WTC11 (cell line): Measurements from ENCODE around the gene DOCK8. TPM values are rescaled to one million over a fixed set of nuclear protein-coding genes. Genes with fewer than 3 reads are reported as not detected.

Source experiments
- ATAC-seq: fragments of 200-7000 bp; cut with Tn5 transposase; 2 replicates; pipeline ENCODE4 v1.10.0; 2021; ENCODE audit warnings: mild to moderate bottlenecking, moderate library complexity
- CTCF ChIA-PET: fragments of 300-600 bp; sonication (Branson Sonifier 250); formaldehyde crosslinking; loops from one replicate; lab custom pipeline; 2021; ENCODE audit warnings: antibody characterized with exemption; lab: Charles Lee
- POLR2A ChIA-PET: fragments of 350-600 bp; sonication (Branson Sonifier 250); formaldehyde crosslinking; loops from one replicate; lab custom pipeline; 2021; ENCODE audit warnings: antibody characterized with exemption; lab: Charles Lee
- DNase-seq: peaks from one replicate; pipeline ENCODE4 v3.0.0; 2021; ENCODE audit warnings: low spot score
- H3K27ac Mint-ChIP-seq: 2 replicates; pipeline ENCODE4 v1.8.0; 2021; ENCODE audit warnings: mixed read lengths
- H3K27me3 Mint-ChIP-seq: 2 replicates; pipeline ENCODE4 v1.8.0; 2021; ENCODE audit warnings: low read depth, mild to moderate bottlenecking, moderate library complexity, mixed read lengths
- H3K36me3 Mint-ChIP-seq: 2 replicates; pipeline ENCODE4 v1.8.0; 2021; ENCODE audit warnings: mixed read lengths
- H3K4me1 Mint-ChIP-seq: 2 replicates; pipeline ENCODE4 v1.8.0; 2022; ENCODE audit warnings: mixed read lengths
- H3K4me3 Mint-ChIP-seq: 2 replicates; pipeline ENCODE4 v1.8.0; 2021; ENCODE audit warnings: mild to moderate bottlenecking, moderate library complexity, mixed read lengths
- H3K9me3 Mint-ChIP-seq: 2 replicates; pipeline ENCODE4 v1.8.0; 2021; ENCODE audit warnings: mixed read lengths
- ATF1 ChIP-seq: sonication (generic); formaldehyde crosslinking; IDR thresholded peaks from 2 replicates; pipeline ENCODE4 v1.8.1; 2023; ENCODE audit warnings: mild to moderate bottlenecking, moderate library complexity, missing genetic modification reagents
- FOXJ3 ChIP-seq: sonication (generic); formaldehyde crosslinking; IDR thresholded peaks from 2 replicates; pipeline ENCODE4 v1.9.0; 2021; ENCODE audit warnings: missing genetic modification reagents, mild to moderate bottlenecking, borderline replicate concordance
- KAT7 ChIP-seq: sonication (generic); formaldehyde crosslinking; IDR thresholded peaks from 2 replicates; pipeline ENCODE4 v1.8.1; 2023; ENCODE audit warnings: missing genetic modification reagents, mild to moderate bottlenecking, borderline replicate concordance
- MXD4 ChIP-seq: fragments of 250-450 bp; sonication (Bioruptor Pico); IDR thresholded peaks from 2 replicates; pipeline ENCODE4 v1.8.0; 2021; ENCODE audit warnings: mild to moderate bottlenecking, moderate library complexity, borderline replicate concordance
- NFE2L1 ChIP-seq: sonication (generic); formaldehyde crosslinking; IDR thresholded peaks from 2 replicates; pipeline ENCODE4 v1.8.1; 2023; ENCODE audit warnings: missing genetic modification reagents
- RELA ChIP-seq: sonication (generic); formaldehyde crosslinking; IDR thresholded peaks from 2 replicates; pipeline ENCODE4 v1.8.1; 2022; ENCODE audit warnings: missing genetic modification reagents, mild to moderate bottlenecking, borderline replicate concordance
- TP53 ChIP-seq: sonication (generic); formaldehyde crosslinking; IDR thresholded peaks from 2 replicates; pipeline ENCODE4 v1.8.1; 2023; ENCODE audit warnings: mild to moderate bottlenecking, missing genetic modification reagents
- ZNF138 ChIP-seq: sonication (generic); formaldehyde crosslinking; conservative IDR thresholded peaks from 2 replicates; pipeline ENCODE4 v1.8.1; 2022; ENCODE audit warnings: mild to moderate bottlenecking, moderate library complexity, missing genetic modification reagents
- ZNF263 ChIP-seq: sonication (generic); formaldehyde crosslinking; IDR thresholded peaks from 2 replicates; pipeline ENCODE4 v1.8.1; 2022; ENCODE audit warnings: low read depth, mild to moderate bottlenecking, moderate library complexity, missing genetic modification reagents
- ZNF671 ChIP-seq: fragments of 250-450 bp; sonication (Bioruptor Pico); IDR thresholded peaks from 2 replicates; pipeline ENCODE4 v1.8.0; 2021; ENCODE audit warnings: mild to moderate bottlenecking
- total RNA-seq: library from RNA; stranded (reverse); gene quantifications from 3 replicates; pipeline ENCODE4 v1.2.3, GENCODE V29; 2021
- TF ChIP-seq, protein P1 (sequence below): sonication (generic); formaldehyde crosslinking; IDR thresholded peaks from 2 replicates; pipeline ENCODE4 v1.8.1; 2022; ENCODE audit warnings: low read depth, mild to moderate bottlenecking, moderate library complexity, missing genetic modification reagents, borderline replicate concordance
- TF ChIP-seq, protein P2 (sequence below): sonication (generic); formaldehyde crosslinking; IDR thresholded peaks from 2 replicates; pipeline ENCODE4 v1.8.0; 2023; ENCODE audit warnings: missing genetic modification reagents
- TF ChIP-seq, protein P3 (sequence below): sonication (generic); formaldehyde crosslinking; conservative IDR thresholded peaks from 2 replicates; pipeline ENCODE4 v1.8.1; 2022; ENCODE audit warnings: mild to moderate bottlenecking, missing genetic modification reagents
- TF ChIP-seq, protein P4 (sequence below): fragments of 250-450 bp; sonication (Bioruptor Pico); IDR thresholded peaks from 2 replicates; pipeline ENCODE4 v1.8.0; 2021; ENCODE audit warnings: mild to moderate bottlenecking
- TF ChIP-seq, protein P5 (sequence below): sonication (generic); formaldehyde crosslinking; IDR thresholded peaks from 2 replicates; pipeline ENCODE4 v1.8.0; 2022; ENCODE audit warnings: mild to moderate bottlenecking, missing genetic modification reagents
- TF ChIP-seq, protein P6 (sequence below): sonication (generic); formaldehyde crosslinking; IDR thresholded peaks from 2 replicates; pipeline ENCODE4 v1.8.0; 2022; ENCODE audit warnings: missing genetic modification reagents
- TF ChIP-seq, protein P7 (sequence below): sonication (generic); formaldehyde crosslinking; IDR thresholded peaks from 2 replicates; pipeline ENCODE4 v1.8.1; 2023; ENCODE audit warnings: mild to moderate bottlenecking, missing genetic modification reagents
- TF ChIP-seq, protein P8 (sequence below): sonication (generic); formaldehyde crosslinking; IDR thresholded peaks from 2 replicates; pipeline ENCODE4 v1.8.1; 2023; ENCODE audit warnings: mild to moderate bottlenecking, missing genetic modification reagents, borderline replicate concordance

Gene DOCK8
- total RNA-seq, 1 experiment from 2014 or later: 3.2 TPM

DNA sequence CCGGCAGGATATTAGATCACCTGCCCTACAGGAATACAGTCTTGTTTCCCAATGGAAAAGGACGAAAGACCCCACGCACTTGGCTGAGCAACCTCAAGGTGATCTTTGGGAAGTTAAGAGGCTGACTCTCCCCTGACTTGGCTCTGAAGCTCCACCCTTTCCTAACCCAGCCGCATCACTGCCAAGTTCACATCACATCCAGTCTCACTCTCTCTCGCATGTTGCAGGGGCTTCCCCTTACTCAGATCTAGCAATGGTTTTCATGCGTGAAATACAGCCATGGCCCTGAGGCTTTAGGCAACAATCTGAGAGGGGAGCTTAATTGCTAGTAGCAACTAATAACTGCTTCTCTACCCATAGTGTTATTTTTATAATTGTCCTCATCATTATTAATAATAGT, 211.6 kb downstream of the DOCK8 start:
- H3K36me3 Mint-ChIP-seq: no peaks in the 10 kb centered on the region
- CTCF ChIA-PET: interaction anchor here (1.1 kb wide), 1 partner anchor 11 kb away, joined by 3 read pairs; no protein-coding TSS in a partner anchor
- H3K27me3 Mint-ChIP-seq: no peaks in the 10 kb centered on the region
- peaks cover 12% of the 10 kb centered on the region for H3K4me1 Mint-ChIP-seq
- TF ChIP-seq, protein P1, sequence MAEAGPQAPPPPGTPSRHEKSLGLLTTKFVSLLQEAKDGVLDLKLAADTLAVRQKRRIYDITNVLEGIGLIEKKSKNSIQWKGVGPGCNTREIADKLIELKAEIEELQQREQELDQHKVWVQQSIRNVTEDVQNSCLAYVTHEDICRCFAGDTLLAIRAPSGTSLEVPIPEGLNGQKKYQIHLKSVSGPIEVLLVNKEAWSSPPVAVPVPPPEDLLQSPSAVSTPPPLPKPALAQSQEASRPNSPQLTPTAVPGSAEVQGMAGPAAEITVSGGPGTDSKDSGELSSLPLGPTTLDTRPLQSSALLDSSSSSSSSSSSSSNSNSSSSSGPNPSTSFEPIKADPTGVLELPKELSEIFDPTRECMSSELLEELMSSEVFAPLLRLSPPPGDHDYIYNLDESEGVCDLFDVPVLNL (CRISPR knock-in tag): no peak
- no peak for TF ChIP-seq ZNF263
- H3K9me3 Mint-ChIP-seq: no peaks in the 10 kb centered on the region
- ATAC-seq (peak; percentile 44; the same call in 1 of the 2 replicates), DNase-seq (no peak)
- H3K4me3 Mint-ChIP-seq: no peak overlapping the region
- POLR2A ChIA-PET: no interaction called here
- no peak overlapping the region for H3K27ac Mint-ChIP-seq

DNA sequence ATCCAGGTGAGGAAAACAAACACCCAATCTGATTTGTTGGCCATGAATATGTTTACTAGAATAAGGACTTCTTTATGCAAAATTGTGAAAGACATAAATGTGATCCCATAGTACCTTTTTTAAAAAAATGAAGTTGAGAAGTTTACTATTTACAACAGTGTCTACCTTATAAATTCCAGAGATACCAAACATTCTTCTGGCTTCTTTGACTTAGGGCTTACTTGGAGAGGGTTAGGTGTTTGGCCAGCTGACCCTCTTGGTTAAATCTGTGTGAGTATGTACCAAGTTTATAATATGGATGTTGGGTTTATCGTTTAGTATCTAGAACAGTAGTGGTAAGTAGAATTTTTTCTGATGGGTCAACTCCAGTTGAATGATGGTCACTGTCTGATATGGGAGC, 212.3 kb downstream of the DOCK8 start:
- H3K27ac Mint-ChIP-seq: no peak overlapping the region
- CTCF ChIA-PET: no interaction called here
- TF ChIP-seq ZNF671 (CRISPR knock-in tag) (no peak), RELA (no peak), TP53 (CRISPR knock-in tag) (no peak), ATF1 (no peak), NFE2L1 (CRISPR knock-in tag) (no peak), ZNF138 (CRISPR knock-in tag) (no peak), FOXJ3 (CRISPR knock-in tag) (no peak), MXD4 (CRISPR knock-in tag) (no peak), KAT7 (CRISPR knock-in tag) (no peak)
- TF ChIP-seq, protein P2, sequence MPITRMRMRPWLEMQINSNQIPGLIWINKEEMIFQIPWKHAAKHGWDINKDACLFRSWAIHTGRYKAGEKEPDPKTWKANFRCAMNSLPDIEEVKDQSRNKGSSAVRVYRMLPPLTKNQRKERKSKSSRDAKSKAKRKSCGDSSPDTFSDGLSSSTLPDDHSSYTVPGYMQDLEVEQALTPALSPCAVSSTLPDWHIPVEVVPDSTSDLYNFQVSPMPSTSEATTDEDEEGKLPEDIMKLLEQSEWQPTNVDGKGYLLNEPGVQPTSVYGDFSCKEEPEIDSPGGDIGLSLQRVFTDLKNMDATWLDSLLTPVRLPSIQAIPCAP: no peak
- TF ChIP-seq, protein P3, sequence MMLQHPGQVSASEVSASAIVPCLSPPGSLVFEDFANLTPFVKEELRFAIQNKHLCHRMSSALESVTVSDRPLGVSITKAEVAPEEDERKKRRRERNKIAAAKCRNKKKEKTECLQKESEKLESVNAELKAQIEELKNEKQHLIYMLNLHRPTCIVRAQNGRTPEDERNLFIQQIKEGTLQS (CRISPR knock-in tag): no peak
- TF ChIP-seq, protein P4, sequence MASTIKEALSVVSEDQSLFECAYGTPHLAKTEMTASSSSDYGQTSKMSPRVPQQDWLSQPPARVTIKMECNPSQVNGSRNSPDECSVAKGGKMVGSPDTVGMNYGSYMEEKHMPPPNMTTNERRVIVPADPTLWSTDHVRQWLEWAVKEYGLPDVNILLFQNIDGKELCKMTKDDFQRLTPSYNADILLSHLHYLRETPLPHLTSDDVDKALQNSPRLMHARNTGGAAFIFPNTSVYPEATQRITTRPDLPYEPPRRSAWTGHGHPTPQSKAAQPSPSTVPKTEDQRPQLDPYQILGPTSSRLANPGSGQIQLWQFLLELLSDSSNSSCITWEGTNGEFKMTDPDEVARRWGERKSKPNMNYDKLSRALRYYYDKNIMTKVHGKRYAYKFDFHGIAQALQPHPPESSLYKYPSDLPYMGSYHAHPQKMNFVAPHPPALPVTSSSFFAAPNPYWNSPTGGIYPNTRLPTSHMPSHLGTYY: no peak
- TF ChIP-seq, protein P5, sequence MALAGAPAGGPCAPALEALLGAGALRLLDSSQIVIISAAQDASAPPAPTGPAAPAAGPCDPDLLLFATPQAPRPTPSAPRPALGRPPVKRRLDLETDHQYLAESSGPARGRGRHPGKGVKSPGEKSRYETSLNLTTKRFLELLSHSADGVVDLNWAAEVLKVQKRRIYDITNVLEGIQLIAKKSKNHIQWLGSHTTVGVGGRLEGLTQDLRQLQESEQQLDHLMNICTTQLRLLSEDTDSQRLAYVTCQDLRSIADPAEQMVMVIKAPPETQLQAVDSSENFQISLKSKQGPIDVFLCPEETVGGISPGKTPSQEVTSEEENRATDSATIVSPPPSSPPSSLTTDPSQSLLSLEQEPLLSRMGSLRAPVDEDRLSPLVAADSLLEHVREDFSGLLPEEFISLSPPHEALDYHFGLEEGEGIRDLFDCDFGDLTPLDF (CRISPR knock-in tag): no peak
- TF ChIP-seq, protein P6, sequence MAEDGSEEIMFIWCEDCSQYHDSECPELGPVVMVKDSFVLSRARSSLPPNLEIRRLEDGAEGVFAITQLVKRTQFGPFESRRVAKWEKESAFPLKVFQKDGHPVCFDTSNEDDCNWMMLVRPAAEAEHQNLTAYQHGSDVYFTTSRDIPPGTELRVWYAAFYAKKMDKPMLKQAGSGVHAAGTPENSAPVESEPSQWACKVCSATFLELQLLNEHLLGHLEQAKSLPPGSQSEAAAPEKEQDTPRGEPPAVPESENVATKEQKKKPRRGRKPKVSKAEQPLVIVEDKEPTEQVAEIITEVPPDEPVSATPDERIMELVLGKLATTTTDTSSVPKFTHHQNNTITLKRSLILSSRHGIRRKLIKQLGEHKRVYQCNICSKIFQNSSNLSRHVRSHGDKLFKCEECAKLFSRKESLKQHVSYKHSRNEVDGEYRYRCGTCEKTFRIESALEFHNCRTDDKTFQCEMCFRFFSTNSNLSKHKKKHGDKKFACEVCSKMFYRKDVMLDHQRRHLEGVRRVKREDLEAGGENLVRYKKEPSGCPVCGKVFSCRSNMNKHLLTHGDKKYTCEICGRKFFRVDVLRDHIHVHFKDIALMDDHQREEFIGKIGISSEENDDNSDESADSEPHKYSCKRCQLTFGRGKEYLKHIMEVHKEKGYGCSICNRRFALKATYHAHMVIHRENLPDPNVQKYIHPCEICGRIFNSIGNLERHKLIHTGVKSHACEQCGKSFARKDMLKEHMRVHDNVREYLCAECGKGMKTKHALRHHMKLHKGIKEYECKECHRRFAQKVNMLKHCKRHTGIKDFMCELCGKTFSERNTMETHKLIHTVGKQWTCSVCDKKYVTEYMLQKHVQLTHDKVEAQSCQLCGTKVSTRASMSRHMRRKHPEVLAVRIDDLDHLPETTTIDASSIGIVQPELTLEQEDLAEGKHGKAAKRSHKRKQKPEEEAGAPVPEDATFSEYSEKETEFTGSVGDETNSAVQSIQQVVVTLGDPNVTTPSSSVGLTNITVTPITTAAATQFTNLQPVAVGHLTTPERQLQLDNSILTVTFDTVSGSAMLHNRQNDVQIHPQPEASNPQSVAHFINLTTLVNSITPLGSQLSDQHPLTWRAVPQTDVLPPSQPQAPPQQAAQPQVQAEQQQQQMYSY (CRISPR knock-in tag): no peak
- TF ChIP-seq, protein P7, sequence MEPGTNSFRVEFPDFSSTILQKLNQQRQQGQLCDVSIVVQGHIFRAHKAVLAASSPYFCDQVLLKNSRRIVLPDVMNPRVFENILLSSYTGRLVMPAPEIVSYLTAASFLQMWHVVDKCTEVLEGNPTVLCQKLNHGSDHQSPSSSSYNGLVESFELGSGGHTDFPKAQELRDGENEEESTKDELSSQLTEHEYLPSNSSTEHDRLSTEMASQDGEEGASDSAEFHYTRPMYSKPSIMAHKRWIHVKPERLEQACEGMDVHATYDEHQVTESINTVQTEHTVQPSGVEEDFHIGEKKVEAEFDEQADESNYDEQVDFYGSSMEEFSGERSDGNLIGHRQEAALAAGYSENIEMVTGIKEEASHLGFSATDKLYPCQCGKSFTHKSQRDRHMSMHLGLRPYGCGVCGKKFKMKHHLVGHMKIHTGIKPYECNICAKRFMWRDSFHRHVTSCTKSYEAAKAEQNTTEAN (CRISPR knock-in tag): no peak
- TF ChIP-seq, protein P8, sequence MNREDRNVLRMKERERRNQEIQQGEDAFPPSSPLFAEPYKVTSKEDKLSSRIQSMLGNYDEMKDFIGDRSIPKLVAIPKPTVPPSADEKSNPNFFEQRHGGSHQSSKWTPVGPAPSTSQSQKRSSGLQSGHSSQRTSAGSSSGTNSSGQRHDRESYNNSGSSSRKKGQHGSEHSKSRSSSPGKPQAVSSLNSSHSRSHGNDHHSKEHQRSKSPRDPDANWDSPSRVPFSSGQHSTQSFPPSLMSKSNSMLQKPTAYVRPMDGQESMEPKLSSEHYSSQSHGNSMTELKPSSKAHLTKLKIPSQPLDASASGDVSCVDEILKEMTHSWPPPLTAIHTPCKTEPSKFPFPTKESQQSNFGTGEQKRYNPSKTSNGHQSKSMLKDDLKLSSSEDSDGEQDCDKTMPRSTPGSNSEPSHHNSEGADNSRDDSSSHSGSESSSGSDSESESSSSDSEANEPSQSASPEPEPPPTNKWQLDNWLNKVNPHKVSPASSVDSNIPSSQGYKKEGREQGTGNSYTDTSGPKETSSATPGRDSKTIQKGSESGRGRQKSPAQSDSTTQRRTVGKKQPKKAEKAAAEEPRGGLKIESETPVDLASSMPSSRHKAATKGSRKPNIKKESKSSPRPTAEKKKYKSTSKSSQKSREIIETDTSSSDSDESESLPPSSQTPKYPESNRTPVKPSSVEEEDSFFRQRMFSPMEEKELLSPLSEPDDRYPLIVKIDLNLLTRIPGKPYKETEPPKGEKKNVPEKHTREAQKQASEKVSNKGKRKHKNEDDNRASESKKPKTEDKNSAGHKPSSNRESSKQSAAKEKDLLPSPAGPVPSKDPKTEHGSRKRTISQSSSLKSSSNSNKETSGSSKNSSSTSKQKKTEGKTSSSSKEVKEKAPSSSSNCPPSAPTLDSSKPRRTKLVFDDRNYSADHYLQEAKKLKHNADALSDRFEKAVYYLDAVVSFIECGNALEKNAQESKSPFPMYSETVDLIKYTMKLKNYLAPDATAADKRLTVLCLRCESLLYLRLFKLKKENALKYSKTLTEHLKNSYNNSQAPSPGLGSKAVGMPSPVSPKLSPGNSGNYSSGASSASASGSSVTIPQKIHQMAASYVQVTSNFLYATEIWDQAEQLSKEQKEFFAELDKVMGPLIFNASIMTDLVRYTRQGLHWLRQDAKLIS (CRISPR knock-in tag): no peak
- TF ChIP-seq, protein P1 (CRISPR knock-in tag): no peak

More for the DNA sequence above, 212.3 kb downstream of the DOCK8 start:
- Mint-ChIP-seq H3K36me3 (no peaks in the 10 kb centered on the region), H3K4me1 (peaks cover 12% of the 10 kb centered on the region), H3K4me3 (no peak overlapping the region), H3K9me3 (no peaks in the 10 kb centered on the region), H3K27me3 (no peaks in the 10 kb centered on the region)
- DNase-seq (no peak), ATAC-seq (peak; percentile 73)
- POLR2A ChIA-PET: no interaction called here
